ENCODE measurements around the gene QSOX2. TPM values are rescaled to one million over a fixed set of nuclear protein-coding genes. Genes with fewer than 3 reads are reported as not detected.

Gene QSOX2
- total RNA-seq, 1 donor = 12.7 TPM

- DNase-seq (ENCODE audit: insufficient read length, low spot score, missing footprints) = no peak
- no peaks in the 10 kb centered on the region for H4K20me1 ChIP-seq (ENCODE audit: insufficient read depth, low read length)
- TF ChIP-seq CTCF (IDR thresholded peaks at IDR 0.05; ENCODE audit: extremely low read depth, low read depth, low read length) = no peak
- no peaks in the 10 kb centered on the region for H3K9me3 ChIP-seq (ENCODE audit: low read depth, low read length)
- peaks cover 29% of the 10 kb centered on the region for H3K27me3 ChIP-seq (ENCODE audit: insufficient read depth, low read length)
- no peaks in the 10 kb centered on the region for H3K79me2 ChIP-seq (ENCODE audit: insufficient read depth, low read length)
- H3K4me1 ChIP-seq (ENCODE audit: insufficient read depth, low read length) = no peaks in the 10 kb centered on the region
- H3K36me3 ChIP-seq (ENCODE audit: insufficient read depth, low read length) = no peaks in the 10 kb centered on the region
- H3K4me2 ChIP-seq (ENCODE audit: insufficient read depth, low read length) = no peak overlapping the region
- H3K4me3 ChIP-seq (ENCODE audit: insufficient read depth, low read length) = no peak overlapping the region
- no peak overlapping the region for H2AFZ ChIP-seq (ENCODE audit: low read length)
- no peak overlapping the region for H3K27ac ChIP-seq (ENCODE audit: low read depth, low read length)
Measured at GRCh38 chr9:136160381-136160841, 85.2 kb downstream of the QSOX2 start.

- no peak for DNase-seq (ENCODE audit: insufficient read length, low spot score, missing footprints)
Measured at GRCh38 chr9:136159851-136160250, 85.8 kb downstream of the QSOX2 start.

GRCh38 chr9:136157477-136158265 lies 87.9 kb downstream of the QSOX2 start:
- no peak overlapping the region for H3K27ac ChIP-seq (ENCODE audit: low read depth, low read length)
- no peaks in the 10 kb centered on the region for H4K20me1 ChIP-seq (ENCODE audit: insufficient read depth, low read length)
- no peak for TF ChIP-seq CTCF (IDR thresholded peaks at IDR 0.05; ENCODE audit: extremely low read depth, low read depth, low read length)
- no peaks in the 10 kb centered on the region for H3K36me3 ChIP-seq (ENCODE audit: insufficient read depth, low read length)
- no peak overlapping the region for H3K4me3 ChIP-seq (ENCODE audit: insufficient read depth, low read length)
- peaks cover 38% of the 10 kb centered on the region for H3K27me3 ChIP-seq (ENCODE audit: insufficient read depth, low read length)
- H3K79me2 ChIP-seq (ENCODE audit: insufficient read depth, low read length) = no peaks in the 10 kb centered on the region
- no peak overlapping the region for H2AFZ ChIP-seq (ENCODE audit: low read length)
- no peak for DNase-seq (ENCODE audit: insufficient read length, low spot score, missing footprints)
- H3K4me1 ChIP-seq (ENCODE audit: insufficient read depth, low read length) = no peaks in the 10 kb centered on the region
- no peaks in the 10 kb centered on the region for H3K9me3 ChIP-seq (ENCODE audit: low read depth, low read length)
- no peak overlapping the region for H3K4me2 ChIP-seq (ENCODE audit: insufficient read depth, low read length)

More at GRCh38 chr9:136159851-136160250, 85.8 kb downstream of the QSOX2 start:
- Histone ChIP-seq H3K36me3 (ENCODE audit: insufficient read depth, low read length) (no peaks in the 10 kb centered on the region), H3K27ac (ENCODE audit: low read depth, low read length) (no peak overlapping the region), H2AFZ (ENCODE audit: low read length) (no peak overlapping the region), H3K79me2 (ENCODE audit: insufficient read depth, low read length) (no peaks in the 10 kb centered on the region), H4K20me1 (ENCODE audit: insufficient read depth, low read length) (no peaks in the 10 kb centered on the region), H3K27me3 (ENCODE audit: insufficient read depth, low read length) (peaks cover 35% of the 10 kb centered on the region), H3K9me3 (ENCODE audit: low read depth, low read length) (no peaks in the 10 kb centered on the region), H3K4me3 (ENCODE audit: insufficient read depth, low read length) (no peak overlapping the region), H3K4me1 (ENCODE audit: insufficient read depth, low read length) (no peaks in the 10 kb centered on the region), H3K4me2 (ENCODE audit: insufficient read depth, low read length) (no peak overlapping the region)
- TF ChIP-seq CTCF (IDR thresholded peaks at IDR 0.05; ENCODE audit: extremely low read depth, low read depth, low read length) = no peak

Other genes starting within 250 kb of the QSOX2 start
- 25.3 and 32.9 TPM in 2 replicates for gene NACC2, start 150.5 kb downstream of the QSOX2 start, total RNA-seq
- 52.7 and 65.5 TPM in 2 replicates for gene TMEM250, start 126.9 kb downstream of the QSOX2 start, total RNA-seq
- under 0.01 TPM in 1 of 2 replicates, not detected in the other for gene LHX3, start 40.7 kb downstream of the QSOX2 start, total RNA-seq
- gene CCDC187, start 58.3 kb upstream of the QSOX2 start, total RNA-seq = under 0.01 TPM in 1 of 2 replicates, not detected in the other
- 30.9 and 39.1 TPM in 2 replicates for gene GPSM1, start 81.7 kb upstream of the QSOX2 start, total RNA-seq
- 4.3 and 4.4 TPM in 2 replicates for gene DNLZ, start 117.9 kb upstream of the QSOX2 start, total RNA-seq
- gene CARD9, start 127.9 kb upstream of the QSOX2 start, total RNA-seq = 1.8 and 5.1 TPM in 2 replicates
- gene SNAPC4, start 154.4 kb upstream of the QSOX2 start, total RNA-seq = 8.0 and 9.0 TPM in 2 replicates
- 37.4 and 40.2 TPM in 2 replicates for gene ENTR1, start 164.8 kb upstream of the QSOX2 start, total RNA-seq
- gene PMPCA, start 164.8 kb upstream of the QSOX2 start, total RNA-seq = 36.8 and 39.1 TPM in 2 replicates
- gene INPP5E, start 194.0 kb upstream of the QSOX2 start, total RNA-seq = 7.4 and 8.3 TPM in 2 replicates
- gene SEC16A, start 237.2 kb upstream of the QSOX2 start, total RNA-seq = 36.8 and 38.4 TPM in 2 replicates